GM18519 (cell line): ENCODE results near the gene ZEB2.

Experiments
- ATAC-seq: cut with Tn5 transposase; IDR thresholded peaks from one replicate; pipeline ENCODE4 v1.9.1; 2021; ENCODE audit warnings: mild to moderate bottlenecking, moderate library complexity; ENCODE audit not compliant: unreplicated experiment, low FRiP score

The ZEB2 gene

DNA sequence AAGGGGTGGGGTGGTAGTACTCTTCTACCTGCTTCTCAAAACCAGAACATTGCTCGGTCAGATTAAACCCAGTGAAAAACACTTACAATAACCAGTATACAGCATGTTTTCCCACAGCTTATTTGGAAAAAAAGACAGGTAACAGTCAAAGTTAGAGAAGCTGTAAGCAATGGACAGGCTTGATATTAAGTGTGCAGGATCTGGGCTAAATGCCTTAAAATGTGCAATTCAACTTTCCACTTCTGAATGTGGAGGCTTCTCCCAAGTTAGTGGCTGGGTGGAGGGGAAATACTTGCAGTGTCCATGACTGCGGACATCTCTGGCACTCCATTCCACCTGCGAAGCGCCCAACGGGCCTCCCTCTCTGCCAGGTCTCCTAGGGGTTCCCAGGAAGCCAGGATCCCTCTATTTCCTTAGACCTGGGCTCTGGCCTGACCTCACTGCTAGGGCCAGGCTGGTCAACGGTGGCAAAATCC lies 5.3 kb downstream of the ZEB2 start:
- ATAC-seq, result no peak

- ATAC-seq, result no peak
Observed at GRCh38 chr2:144513388-144514101, 6.4 kb downstream of the ZEB2 start.

DNA sequence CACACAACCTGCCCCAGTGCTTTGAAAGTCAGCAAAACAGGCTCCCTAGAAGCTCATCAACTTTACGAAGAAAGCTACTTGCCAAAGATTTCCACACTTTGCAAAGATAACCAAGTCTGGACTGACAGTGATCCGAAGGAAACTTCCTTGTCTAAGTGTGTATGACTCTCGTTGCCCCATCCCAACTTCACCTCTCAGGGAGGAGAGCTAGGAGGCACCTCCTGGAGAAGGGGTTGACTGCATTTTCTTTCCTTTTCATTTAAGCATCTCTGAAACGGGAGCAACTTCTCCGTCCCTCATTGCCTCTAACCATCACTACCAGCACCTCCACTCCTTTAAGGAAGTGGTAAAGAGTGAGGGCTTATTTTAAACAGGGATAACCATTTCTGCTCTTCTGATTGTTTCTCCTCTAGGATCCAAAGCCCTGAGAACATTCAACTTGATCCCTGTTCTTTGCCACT lies 7.0 kb downstream of the ZEB2 start:
- ATAC-seq, result no peak

DNA sequence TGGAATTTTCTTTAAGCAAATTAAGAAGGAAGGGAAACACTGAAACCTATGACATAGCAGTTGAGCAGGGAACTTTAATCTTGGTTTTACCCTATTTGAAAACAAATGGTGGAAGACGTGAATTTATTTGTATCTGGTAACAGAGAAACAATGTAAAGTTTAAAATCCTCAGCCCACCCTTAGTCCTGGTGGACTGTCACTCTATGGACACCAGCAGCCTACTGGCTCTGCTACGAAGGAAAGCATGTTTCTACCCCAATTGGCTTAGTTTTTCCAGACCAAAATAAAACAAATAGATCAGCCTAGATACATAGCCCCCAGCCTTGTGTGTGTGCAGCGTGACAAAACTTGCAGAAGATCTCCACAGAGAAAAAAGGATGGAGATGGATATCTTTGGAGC lies 7.4 kb downstream of the ZEB2 start:
- ATAC-seq, result no peak

DNA sequence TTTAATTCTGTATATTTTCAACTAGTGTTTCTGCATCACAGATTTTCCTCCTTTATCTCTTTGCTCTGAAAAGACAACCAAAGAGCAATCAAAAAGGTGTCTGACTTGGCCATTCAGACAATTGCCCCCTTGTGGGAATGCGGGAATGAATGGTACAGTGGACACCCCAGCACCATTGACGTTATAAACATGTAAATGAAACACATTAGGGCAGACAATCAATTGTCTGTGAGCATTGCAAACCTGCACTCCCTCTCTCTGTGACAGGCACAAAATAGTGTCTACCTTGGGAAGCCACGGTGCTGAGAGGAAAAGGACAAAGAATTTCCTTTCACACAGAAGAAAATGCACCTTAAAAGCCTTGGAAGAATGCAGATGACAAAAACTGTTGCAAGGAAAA lies 8.0 kb downstream of the ZEB2 start:
- ATAC-seq, result no peak

DNA sequence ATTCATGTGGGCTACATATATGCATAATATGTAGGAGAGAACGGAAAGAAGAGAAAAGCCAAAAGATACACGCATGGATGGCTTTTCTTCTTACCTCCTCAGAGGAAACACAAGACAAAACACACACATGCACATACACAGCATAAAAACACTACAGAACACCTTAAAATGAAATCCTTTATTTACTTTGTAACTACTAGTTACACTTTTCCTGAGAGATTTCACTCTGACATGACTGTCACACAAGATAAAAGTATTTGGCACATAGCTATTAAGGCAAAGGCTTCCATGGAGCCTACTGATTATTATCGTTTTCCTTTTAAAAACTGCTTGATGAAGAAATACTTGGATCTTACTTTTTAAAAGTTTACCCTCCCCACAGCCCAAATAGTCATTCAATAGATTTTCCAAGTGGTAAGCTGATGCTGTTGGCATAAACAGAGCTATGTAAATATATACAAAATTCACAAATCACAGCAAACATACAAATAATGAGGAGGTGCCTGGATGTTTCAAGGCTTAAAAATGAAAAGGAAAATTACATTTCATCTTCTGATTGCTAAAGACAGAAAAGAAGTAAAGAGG lies 8.6 kb downstream of the ZEB2 start:
- ATAC-seq, result no peak

GRCh38 chr2:144510294-144510991 lies 9.5 kb downstream of the ZEB2 start:
- no peak for ATAC-seq

- no peak for ATAC-seq
Observed at GRCh38 chr2:144509879-144510221, 10.1 kb downstream of the ZEB2 start.

- no peak for ATAC-seq
Observed at GRCh38 chr2:144509001-144509878, 10.7 kb downstream of the ZEB2 start.

GRCh38 chr2:144508172-144508851 lies 11.6 kb downstream of the ZEB2 start:
- ATAC-seq, result no peak

DNA sequence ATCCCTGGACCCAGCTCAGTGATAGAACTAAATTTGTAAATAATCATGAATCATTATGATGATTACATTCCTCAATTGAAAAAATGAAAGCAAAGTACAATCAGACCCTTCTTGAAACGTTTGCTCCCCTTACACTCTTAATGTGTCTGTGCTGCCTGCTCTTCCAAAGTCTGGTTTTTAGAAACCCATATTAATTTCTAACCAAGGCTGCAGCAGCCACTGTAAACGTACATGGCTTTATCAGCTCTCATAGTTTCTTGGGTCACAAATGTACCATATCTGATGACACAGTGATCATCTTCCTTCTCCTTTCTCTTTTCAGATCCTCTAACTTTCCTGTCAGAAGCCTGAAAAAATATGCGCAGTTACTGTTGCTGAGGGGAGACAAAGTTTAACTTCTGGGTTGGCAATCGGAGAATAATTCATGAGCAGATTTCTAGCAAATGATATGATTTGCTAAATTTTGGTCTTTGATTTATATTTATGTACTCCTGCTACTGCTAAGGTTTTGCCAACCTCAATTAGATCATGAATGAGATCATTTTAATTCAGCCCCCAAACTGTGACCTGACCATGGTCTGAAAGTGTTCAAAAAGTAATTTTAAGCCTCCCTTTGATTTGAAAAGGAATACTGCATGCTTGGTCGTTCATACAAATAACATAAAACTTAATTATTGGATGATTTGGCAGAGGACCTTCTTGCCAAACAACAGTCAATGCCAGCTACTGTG lies 12.3 kb downstream of the ZEB2 start:
- no peak for ATAC-seq

- no peak for ATAC-seq
Observed at GRCh38 chr2:144505245-144505831, 14.6 kb downstream of the ZEB2 start.

GRCh38 chr2:144504218-144504641 lies 15.7 kb downstream of the ZEB2 start:
- ATAC-seq, result no peak

DNA sequence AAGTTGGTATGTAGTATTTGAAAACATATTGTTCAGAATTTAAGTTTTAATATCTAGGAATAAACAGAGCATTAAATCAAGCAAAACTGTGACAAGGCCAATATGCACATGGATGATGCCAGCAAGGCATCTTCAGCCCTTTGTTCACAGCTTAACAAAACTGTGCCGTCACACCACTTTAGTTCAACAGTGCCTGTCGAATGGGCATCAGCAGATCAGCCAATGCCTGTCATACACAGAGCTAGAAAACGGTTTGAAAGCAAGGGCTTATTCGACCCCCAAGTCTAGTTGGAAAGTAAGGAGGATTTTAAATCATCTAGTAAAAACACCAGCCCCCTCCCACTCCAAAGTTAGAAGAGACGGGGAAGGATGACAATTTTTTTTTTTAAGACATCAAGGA lies 16.7 kb downstream of the ZEB2 start:
- no peak for ATAC-seq

GRCh38 chr2:144502369-144502768 lies 17.6 kb downstream of the ZEB2 start:
- no peak for ATAC-seq

DNA sequence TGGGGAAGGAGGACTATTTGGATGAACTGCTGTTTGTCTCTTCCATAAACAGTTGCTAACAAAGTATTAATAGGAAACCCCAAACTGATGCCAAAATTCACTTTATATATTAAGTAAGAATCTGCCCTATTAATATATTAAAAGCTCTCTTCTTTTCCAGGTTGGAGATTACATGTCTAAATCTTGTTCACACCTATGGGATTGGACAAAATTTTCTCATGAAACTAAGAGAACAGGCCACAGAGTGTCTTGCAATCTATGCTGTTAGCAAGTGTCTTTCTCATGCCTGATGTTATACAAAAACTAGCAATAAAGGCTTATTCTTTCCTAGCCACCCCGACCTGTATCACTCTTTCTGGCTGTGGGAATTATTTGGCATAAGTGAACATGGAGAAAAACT lies 18.3 kb downstream of the ZEB2 start:
- ATAC-seq, result no peak

DNA sequence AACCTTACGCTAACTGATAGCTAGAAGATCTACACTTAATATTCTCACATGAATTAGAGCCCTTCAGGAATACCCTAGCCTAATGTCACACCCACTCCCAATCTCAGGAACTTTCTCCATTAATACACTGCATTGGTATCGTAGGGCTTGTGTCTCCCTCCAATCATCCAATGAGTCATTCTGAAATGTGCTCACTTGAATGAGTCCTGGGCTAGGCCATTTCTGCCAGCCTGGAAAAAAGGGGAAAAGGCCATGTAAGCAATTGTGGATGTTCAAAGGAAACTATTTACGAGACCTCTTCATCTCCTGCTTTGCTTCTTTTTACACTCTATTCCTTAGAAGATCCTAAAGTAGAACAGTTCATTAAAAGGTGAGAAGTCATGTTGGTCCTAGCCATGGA lies 18.8 kb downstream of the ZEB2 start:
- no peak for ATAC-seq

GRCh38 chr2:144500563-144500962 lies 19.4 kb downstream of the ZEB2 start:
- ATAC-seq, result no peak

DNA sequence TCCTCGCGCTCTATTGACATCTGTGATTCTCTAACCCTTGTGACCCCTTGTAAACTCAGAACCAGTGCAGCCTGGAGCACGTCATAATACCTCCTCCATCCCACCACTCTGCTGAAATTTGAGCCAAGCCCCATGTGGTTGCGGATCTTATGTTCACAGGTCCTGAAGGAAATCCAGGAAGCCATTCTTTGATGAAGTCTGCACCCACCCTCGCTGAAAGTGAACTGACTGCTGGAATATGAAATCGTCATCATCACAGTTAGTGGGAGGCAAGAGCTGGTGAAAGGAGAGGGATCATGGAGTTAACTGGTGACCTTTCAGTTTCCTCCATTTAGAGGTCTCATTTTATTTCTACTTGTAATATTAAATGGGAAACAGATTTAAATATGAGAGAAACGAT lies 21.6 kb downstream of the ZEB2 start:
- ATAC-seq, result no peak
